ENCODE data around the gene PIAS2.
"Not testable (repeated sequence)": the region's sequence is repeated elsewhere in the genome, so short reads cannot be mapped to it uniquely, and the experiment has no call there.

Gene PIAS2

GRCh38 chr18:46903406-46903805 lies 13.9 kb downstream of the PIAS2 start:
- DNase-seq: no peak

GRCh38 chr18:46899274-46899948 lies 17.9 kb downstream of the PIAS2 start:
- no peak for DNase-seq

GRCh38 chr18:46894124-46894523 lies 23.2 kb downstream of the PIAS2 start:
- DNase-seq: no peak

GRCh38 chr18:46893360-46893759 lies 23.9 kb downstream of the PIAS2 start:
- DNase-seq: peak; percentile 34

DNA sequence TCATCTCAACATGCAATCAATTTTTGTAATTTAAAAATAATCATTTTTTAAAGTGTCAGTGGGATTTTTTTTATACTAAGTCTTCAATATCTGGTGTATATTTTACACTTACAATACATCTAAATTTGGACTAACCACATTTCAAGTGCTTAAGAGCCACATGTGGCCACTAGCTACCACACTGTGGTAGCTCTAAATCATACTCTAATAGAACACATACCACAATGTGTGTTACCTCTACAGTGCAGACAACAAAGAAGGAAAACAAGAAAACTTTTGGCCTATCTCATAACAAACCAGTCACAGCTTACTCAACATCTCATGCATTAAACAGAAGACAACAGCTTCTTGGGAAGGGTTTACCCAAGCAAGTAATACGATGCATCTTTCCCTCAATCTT lies 24.5 kb downstream of the PIAS2 start:
- DNase-seq: no peak

- DNase-seq: no peak
These were observed 25.5 kb downstream of the PIAS2 start for GRCh38 chr18:46891742-46892214.

DNA sequence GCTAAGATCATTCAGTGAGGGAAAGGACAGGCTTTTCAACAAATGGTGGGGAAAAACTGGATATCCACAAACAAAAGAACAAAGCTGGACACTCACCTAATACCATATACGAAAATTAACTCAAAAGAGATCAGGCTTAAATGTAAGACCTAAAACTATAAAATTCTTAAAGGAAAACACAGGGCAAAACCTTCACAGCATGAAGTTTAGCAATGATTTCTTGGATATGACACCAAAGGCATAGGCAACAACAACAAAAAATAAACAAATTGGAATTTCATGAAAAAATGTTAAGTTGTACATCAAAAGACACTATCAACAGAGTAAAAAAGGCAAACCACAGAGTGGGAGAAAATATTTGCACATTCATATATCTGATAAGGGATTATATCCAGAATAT lies 28.3 kb downstream of the PIAS2 start:
- no peak for DNase-seq

DNA sequence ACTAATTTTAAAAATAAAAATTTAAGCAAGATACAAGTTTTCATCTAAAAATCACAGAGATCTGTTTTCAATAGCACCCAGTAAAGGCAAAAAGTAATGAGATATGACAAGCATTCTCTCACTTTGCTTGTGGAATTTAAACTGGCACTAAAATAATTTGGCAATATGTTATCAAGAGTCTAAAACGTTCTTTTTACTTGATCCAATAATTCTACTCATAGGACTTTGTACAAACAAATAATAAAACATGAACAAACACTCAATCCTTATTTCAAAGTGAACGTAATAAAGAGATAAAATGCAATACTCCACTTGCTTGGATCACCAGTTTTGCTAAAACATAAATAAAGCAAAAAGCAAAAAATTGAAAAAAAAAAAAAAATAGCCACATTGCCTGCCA lies 30.4 kb downstream of the PIAS2 start:
- DNase-seq: no peak

DNA sequence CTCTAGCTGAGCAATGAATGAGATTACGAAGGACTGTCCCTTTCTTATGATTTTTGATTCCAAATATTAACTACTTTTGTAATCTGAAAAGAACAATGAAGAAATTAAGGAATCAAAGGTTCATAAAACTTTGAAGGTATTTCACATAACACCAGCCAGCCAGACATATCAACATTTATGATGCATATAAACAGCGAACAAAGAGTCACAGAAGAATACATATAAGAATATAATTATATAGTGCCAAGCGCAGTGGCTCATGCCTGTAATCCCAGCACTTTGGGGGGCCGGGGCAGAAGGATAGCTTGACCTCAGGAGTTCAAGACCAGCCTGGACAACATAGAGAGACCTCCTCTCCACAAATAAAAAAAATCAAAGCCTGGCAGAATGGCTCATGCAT lies 34.1 kb downstream of the PIAS2 start:
- DNase-seq: no peak

DNA sequence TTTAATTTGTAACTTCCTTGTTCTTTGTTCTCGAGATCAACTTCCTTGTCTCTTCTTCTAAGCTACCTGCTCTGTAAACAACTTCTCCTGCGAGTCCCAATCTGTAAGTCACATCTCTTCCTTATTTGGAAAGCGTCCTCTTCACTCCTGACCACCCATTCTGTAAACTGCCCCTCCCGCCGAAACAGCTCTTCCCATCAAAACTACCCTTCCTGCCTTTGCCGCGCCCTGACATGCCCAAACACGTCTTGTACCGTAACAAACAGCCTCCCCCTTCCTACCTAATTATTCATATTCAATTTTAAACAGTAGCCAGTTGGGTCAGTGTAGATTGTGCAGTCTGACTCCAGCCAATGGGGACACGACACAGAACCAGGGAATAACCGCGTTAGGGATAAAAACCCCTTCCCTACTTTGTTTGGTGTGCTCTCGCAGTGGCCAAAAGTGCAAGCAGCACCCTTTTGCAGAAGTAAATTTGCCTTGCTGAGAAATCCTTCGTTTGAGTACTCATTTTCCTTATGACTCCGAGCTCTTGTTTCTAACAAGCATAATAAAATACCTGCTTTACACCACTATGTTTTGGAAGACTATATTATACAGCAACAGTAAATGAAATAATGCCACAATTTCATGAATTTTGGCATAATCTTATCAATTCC lies 39.8 kb downstream of the PIAS2 start:
- DNase-seq: no peak

DNA sequence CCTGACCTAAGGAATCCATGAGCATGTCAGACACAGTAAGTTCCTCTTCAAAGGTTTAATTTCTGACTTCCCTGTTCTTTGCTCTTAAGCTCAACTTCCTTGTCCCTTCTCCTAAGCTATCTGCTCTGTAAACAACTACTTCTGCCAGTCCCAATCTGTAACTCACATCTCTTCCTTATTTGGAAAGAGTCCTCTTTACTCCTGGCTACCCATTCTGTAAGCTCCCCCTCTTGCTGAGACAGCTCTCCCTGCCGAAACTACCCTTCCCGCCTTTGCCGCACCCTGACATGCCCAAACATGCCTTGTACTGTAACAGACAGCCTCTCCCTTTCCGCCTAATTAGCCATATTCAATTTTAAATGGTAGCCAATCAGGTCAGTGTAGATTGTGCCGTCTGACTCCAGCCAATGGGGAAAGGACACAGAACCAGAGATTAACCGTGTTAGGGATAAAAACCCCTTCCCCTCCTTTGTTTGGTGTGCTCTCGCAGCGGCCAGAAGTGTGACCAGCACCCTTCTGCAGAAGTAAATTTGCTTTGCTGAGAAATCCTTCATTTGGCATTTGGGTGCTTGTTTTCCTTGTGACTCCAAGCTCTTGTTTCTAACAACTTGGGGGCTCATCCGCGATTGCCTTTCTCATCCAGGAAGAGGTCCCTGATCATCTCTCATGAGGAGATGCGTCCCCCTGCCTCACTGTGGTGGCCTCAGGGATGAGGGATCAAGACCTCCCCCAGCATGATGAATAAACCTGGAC lies 49.0 kb downstream of the PIAS2 start:
- no peak for DNase-seq

DNA sequence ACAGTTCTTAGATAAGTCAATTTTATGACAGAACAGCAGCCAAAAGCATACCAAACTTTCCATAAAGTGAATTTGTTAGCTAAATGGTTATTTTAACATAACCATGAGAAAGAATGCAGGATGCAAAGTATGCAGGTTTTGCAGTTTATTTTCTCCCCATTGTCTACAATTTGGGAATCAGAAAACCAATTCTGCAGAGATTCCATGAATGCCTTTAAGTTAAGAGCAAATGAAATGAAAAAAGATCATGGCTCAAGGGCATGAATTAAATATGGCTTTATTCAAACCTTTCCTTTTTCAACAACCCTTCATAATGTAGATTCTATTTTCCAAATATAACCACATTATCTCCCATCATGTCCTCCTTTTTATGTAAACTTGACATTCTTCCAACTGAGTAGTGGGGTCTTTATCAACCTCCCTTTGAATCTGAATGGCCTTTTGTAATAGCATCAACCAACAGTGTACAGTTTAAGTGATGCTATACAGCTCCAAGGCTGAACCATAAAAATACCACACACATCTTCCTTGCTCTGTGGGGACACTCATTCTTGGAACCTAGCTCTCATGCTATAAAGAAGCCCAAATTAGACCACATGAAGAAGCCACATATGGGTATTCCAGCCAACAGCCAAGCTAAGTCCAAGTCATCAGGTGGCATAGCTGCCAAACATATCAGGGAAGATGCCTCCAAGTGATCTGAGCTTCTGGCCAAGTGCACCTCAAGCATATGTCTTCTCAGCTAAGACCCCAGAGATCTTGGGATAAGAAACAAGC lies 49.8 kb downstream of the PIAS2 start:
- DNase-seq: no peak

- DNase-seq: peak; percentile 39
These were observed 50.8 kb downstream of the PIAS2 start for GRCh38 chr18:46866523-46866922.

DNA sequence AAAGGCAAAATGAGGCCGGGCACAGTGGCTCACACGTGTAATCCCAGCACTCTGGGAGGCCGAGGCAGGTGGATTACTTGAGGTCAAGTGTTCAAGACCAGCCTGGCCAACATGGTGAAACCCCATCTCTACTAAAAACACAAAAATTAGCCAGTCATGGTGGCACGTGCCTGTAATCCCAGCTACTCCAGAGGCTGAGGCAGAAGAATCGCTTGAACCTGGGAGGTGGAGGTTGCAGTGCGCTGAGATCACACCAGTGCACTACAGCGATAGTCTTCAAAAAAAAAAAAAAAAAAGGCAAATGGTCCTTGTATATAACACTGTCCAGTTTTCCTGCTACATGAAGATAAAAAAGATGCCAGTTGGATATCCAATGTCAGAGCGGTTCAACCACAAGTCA lies 52.1 kb downstream of the PIAS2 start:
- peak; percentile 18 for DNase-seq

- no peak for DNase-seq
These were observed 57.5 kb downstream of the PIAS2 start for GRCh38 chr18:46859855-46860254.

DNA sequence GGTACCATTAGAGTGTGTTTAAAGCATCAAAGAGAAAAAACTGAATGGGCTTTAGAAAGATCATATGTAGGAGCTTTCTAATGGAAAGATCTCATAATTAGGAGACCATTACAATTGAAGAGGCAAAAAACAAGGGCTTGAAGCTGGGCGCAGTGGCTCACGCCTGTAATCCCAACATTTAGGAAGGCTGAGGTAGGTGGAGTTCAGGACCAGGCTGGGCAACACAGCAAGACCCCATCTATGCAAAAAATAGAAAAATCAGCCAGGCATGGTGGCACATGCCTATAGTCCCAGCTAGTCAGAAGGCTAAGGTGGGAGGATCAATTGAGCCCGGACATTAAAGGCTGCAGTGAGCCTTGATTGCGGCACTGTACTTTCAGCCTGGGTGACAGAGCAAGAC lies 59.0 kb downstream of the PIAS2 start:
- no peak for DNase-seq

DNA sequence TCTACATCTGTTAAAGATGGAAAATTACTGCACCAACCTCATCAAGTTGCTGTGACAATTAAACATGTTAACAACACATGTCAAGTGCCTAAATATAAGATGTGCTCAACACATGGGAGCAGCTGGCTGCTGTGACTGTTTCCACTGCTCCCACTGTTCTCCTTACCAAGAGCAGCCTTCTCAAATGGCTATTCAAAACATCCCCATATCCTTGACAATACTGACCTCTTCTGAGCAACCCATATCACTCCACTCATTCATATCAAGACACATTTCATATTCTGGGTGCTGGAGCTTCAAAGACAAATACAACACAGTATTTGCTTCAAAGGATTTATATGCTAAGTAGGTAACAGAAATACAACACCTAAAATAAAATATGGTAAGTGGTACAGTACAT lies 60.3 kb downstream of the PIAS2 start:
- DNase-seq: no peak

DNA sequence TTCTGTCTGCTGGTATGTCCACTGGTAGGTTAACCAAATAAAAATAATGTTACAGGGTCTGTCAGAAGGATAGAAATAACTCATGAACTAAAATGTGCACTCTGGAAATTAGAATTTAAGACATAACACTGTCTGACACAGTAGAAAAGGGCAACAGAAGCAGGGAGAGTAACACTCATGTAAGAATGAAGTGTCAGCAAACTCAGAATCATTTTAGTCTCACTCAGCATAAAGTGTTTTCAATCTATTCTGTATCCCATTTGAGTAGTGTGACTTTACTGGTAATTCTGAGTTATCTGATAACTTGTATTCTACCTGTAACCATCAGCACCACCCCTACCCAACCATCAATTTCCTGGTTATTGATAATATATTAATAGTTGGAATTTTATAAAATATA lies 68.3 kb downstream of the PIAS2 start:
- DNase-seq: no peak

DNA sequence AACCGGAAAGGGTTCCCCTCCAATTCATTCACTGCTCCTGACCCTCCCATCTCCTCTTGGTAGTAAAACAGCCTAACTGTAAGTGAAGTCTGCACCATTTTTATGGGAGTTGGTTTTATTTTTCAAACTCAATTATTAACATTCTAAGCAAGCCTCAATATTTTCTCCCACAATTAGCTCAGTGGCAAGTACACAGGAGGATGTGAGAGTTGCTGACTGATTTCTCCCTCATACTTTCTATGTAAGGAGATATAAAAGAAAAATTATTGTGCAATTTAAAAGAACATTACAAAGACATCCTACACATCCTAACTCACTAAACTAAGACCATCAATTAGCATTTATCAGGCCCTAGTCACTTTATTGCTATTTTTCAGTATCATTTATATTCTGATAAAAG lies 73.9 kb downstream of the PIAS2 start:
- no peak for DNase-seq

GRCh38 chr18:46842583-46842982 lies 74.7 kb downstream of the PIAS2 start:
- no peak for DNase-seq

DNA sequence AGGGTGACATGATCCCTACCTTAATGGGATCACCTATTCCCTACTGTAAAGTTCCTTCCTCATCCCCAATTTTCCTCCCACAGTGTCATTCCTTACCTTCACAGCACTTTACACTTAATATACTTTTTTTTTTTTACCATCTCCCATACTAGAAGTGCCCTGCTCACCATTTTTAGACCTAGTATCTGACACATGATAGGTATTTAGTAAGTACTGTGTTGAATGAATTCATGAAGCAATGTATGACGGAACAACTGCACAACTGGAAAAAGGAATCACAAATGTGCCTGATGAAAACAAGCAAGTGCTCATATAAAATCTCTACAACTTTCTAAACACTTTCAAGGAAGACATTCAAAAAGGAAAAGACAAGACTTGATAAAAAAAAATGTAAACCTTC lies 83.4 kb downstream of the PIAS2 start:
- no peak for DNase-seq

DNA sequence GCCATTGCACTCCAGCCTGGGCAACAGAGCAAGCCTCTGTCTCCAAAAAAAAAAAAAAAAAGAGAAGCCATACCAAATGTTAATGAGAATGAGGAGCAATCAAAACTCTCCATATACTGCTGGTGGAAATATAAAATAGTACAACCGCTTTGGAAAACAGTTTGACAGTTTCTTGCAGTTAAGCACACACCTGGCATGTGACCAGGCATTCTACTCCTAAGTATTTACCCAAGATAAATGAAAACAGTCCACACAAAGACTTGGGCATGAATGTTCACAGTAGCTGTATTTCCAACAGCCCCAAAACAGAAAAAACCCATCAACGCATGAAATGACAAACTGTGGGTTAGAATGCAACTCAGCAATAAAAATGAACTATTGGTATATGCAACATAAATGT lies 84.5 kb downstream of the PIAS2 start:
- DNase-seq: no peak

DNA sequence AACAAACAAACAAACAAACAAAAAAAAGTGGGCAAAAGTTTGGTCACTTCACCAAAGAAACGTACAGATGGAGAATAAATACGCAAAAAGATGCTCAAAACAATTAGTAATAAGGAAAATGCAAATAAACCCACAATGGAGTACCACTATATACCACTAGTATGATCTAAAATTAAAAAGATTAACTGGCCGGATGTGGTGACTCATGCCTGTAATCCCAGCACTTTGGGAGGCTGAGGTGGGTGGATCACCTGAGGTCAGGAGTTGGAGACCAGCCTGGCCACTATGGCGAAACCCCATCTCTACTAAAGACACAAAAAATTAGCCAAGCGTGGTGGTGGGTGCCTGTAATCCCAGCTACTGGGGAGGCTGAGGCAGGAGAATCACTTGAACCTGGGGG lies 84.9 kb downstream of the PIAS2 start:
- DNase-seq: not testable (repeated sequence)
